ENCODE data around the gene RAB4A.
"Not testable (repeated sequence)": the region's sequence is repeated elsewhere in the genome, so short reads cannot be mapped to it uniquely, and the experiment has no call there.

Gene RAB4A

GRCh38 chr1:229272164-229273158 lies 1.6 kb downstream of the RAB4A start:
- no peak for DNase-seq (ENCODE audit: low read depth in 2 of 2)

- no peak for DNase-seq (ENCODE audit: low read depth in 2 of 2)
These were observed 2.8 kb downstream of the RAB4A start for GRCh38 chr1:229273507-229274232.

- no peak for DNase-seq (ENCODE audit: low read depth in 2 of 2)
These were observed 4.1 kb downstream of the RAB4A start for GRCh38 chr1:229275005-229275404.

- DNase-seq (ENCODE audit: low read depth in 2 of 2), result no peak
These were observed 7.3 kb downstream of the RAB4A start for GRCh38 chr1:229278120-229278741.

- no peak for DNase-seq (ENCODE audit: low read depth in 2 of 2)
These were observed 8.3 kb downstream of the RAB4A start for GRCh38 chr1:229279242-229279641.

GRCh38 chr1:229280037-229280828 lies 9.3 kb downstream of the RAB4A start:
- DNase-seq (ENCODE audit: low read depth in 2 of 2), result no peak

- no peak for DNase-seq (ENCODE audit: low read depth in 2 of 2)
These were observed 10.0 kb downstream of the RAB4A start for GRCh38 chr1:229280921-229281320.

- DNase-seq (ENCODE audit: low read depth in 2 of 2), result no peak
These were observed 10.5 kb downstream of the RAB4A start for GRCh38 chr1:229281339-229281926.

- DNase-seq (ENCODE audit: low read depth in 2 of 2), result no peak
These were observed 11.4 kb downstream of the RAB4A start for GRCh38 chr1:229282295-229282823.

- no peak for DNase-seq (ENCODE audit: low read depth in 2 of 2)
These were observed 12.3 kb downstream of the RAB4A start for GRCh38 chr1:229283183-229283611.

- DNase-seq (ENCODE audit: low read depth in 2 of 2), result no peak
These were observed 14.0 kb downstream of the RAB4A start for GRCh38 chr1:229284887-229285286.

GRCh38 chr1:229285440-229285839 lies 14.5 kb downstream of the RAB4A start:
- no peak for DNase-seq (ENCODE audit: low read depth in 2 of 2)

GRCh38 chr1:229286099-229286766 lies 15.3 kb downstream of the RAB4A start:
- no peak for DNase-seq (ENCODE audit: low read depth in 2 of 2)

- no peak for DNase-seq (ENCODE audit: low read depth in 2 of 2)
These were observed 16.4 kb downstream of the RAB4A start for GRCh38 chr1:229287267-229287666.

- no peak for DNase-seq (ENCODE audit: low read depth in 2 of 2)
These were observed 17.6 kb downstream of the RAB4A start for GRCh38 chr1:229288516-229288915.

GRCh38 chr1:229291686-229292085 lies 20.8 kb downstream of the RAB4A start:
- not testable (repeated sequence) for DNase-seq (ENCODE audit: low read depth in 2 of 2)

- DNase-seq (ENCODE audit: low read depth in 2 of 2), result no peak
These were observed 22.8 kb downstream of the RAB4A start for GRCh38 chr1:229293528-229294204.

GRCh38 chr1:229295745-229296144 lies 24.8 kb downstream of the RAB4A start:
- no peak for DNase-seq (ENCODE audit: low read depth in 2 of 2)

- no peak for DNase-seq (ENCODE audit: low read depth in 2 of 2)
These were observed 25.6 kb downstream of the RAB4A start for GRCh38 chr1:229296541-229296941.

- DNase-seq (ENCODE audit: low read depth in 2 of 2), result no peak
These were observed 26.8 kb downstream of the RAB4A start for GRCh38 chr1:229297746-229298145.

All from stimulated activated CD8-positive, alpha-beta memory T cell treated with anti-CD3 and anti-CD28 coated beads, Interleukin-7, amount 100 ng/mL, for 1 hour (primary cell).